ENCODE data around the gene FOXC2.

FOXC2 gene

GRCh38 chr16:86573646-86574508 lies 7.2 kb downstream of the FOXC2 start:
- Histone ChIP-seq H3K79me2 (ENCODE audit: insufficient read depth, low read length) (no peaks in the 10 kb centered on the region), H3K27me3 (ENCODE audit: insufficient read depth, low read length, poor library complexity) (no peaks in the 10 kb centered on the region), H4K20me1 (ENCODE audit: insufficient read depth, low read length) (no peaks in the 10 kb centered on the region), H3K4me3 (ENCODE audit: low read depth in 1 of 2, low read length in 2 of 2) (no peak overlapping the region), H3K9ac (ENCODE audit: low read depth, low read length) (no peak overlapping the region), H2AFZ (ENCODE audit: low read depth, low read length) (no peak overlapping the region), H3K4me1 (ENCODE audit: insufficient read depth, low read length) (no peaks in the 10 kb centered on the region), H3K27ac (ENCODE audit: low read length) (no peak overlapping the region), H3K4me2 (ENCODE audit: insufficient read depth, low read length) (no peak overlapping the region), H3K9me3 (ENCODE audit: insufficient read depth, low read length, severe bottlenecking) (no peaks in the 10 kb centered on the region), H3K36me3 (ENCODE audit: insufficient read depth, low read length) (no peaks in the 10 kb centered on the region)
- ATAC-seq (ENCODE audit: insufficient read depth, low read depth) (no peak), DNase-seq (no peak)
- TF ChIP-seq EZH2 (IDR thresholded peaks at IDR 0.05; ENCODE audit: borderline replicate concordance, low read depth, low read length, severe bottlenecking), result no peak
- TF ChIP-seq CTCF (IDR thresholded peaks at IDR 0.05; ENCODE audit: borderline replicate concordance, extremely low read depth, low read length, poor library complexity, severe bottlenecking), result no peak

GRCh38 chr16:86574646-86575045 lies 8.0 kb downstream of the FOXC2 start:
- Histone ChIP-seq H3K27me3 (ENCODE audit: insufficient read depth, low read length, poor library complexity) (no peaks in the 10 kb centered on the region), H3K9me3 (ENCODE audit: insufficient read depth, low read length, severe bottlenecking) (no peaks in the 10 kb centered on the region), H3K4me3 (ENCODE audit: low read depth in 1 of 2, low read length in 2 of 2) (no peak overlapping the region), H3K36me3 (ENCODE audit: insufficient read depth, low read length) (no peaks in the 10 kb centered on the region), H3K79me2 (ENCODE audit: insufficient read depth, low read length) (no peaks in the 10 kb centered on the region), H4K20me1 (ENCODE audit: insufficient read depth, low read length) (no peaks in the 10 kb centered on the region), H2AFZ (ENCODE audit: low read depth, low read length) (no peak overlapping the region), H3K4me2 (ENCODE audit: insufficient read depth, low read length) (no peak overlapping the region), H3K4me1 (ENCODE audit: insufficient read depth, low read length) (no peaks in the 10 kb centered on the region), H3K9ac (ENCODE audit: low read depth, low read length) (no peak overlapping the region), H3K27ac (ENCODE audit: low read length) (no peak overlapping the region)
- no peak for TF ChIP-seq EZH2 (IDR thresholded peaks at IDR 0.05; ENCODE audit: borderline replicate concordance, low read depth, low read length, severe bottlenecking)
- TF ChIP-seq CTCF (IDR thresholded peaks at IDR 0.05; ENCODE audit: borderline replicate concordance, extremely low read depth, low read length, poor library complexity, severe bottlenecking), result no peak
- DNase-seq (no peak), ATAC-seq (ENCODE audit: insufficient read depth, low read depth) (no peak)

- Histone ChIP-seq H3K27me3 (ENCODE audit: insufficient read depth, low read length, poor library complexity) (no peaks in the 10 kb centered on the region), H3K27ac (ENCODE audit: low read length) (no peak overlapping the region), H3K9ac (ENCODE audit: low read depth, low read length) (no peak overlapping the region), H3K4me1 (ENCODE audit: insufficient read depth, low read length) (no peaks in the 10 kb centered on the region), H3K9me3 (ENCODE audit: insufficient read depth, low read length, severe bottlenecking) (no peaks in the 10 kb centered on the region), H3K4me3 (ENCODE audit: low read depth in 1 of 2, low read length in 2 of 2) (no peak overlapping the region), H3K36me3 (ENCODE audit: insufficient read depth, low read length) (no peaks in the 10 kb centered on the region), H3K79me2 (ENCODE audit: insufficient read depth, low read length) (no peaks in the 10 kb centered on the region), H4K20me1 (ENCODE audit: insufficient read depth, low read length) (no peaks in the 10 kb centered on the region), H3K4me2 (ENCODE audit: insufficient read depth, low read length) (no peak overlapping the region), H2AFZ (ENCODE audit: low read depth, low read length) (no peak overlapping the region)
- DNase-seq, result no peak
- no peak for ATAC-seq (ENCODE audit: insufficient read depth, low read depth)
- TF ChIP-seq EZH2 (IDR thresholded peaks at IDR 0.05; ENCODE audit: borderline replicate concordance, low read depth, low read length, severe bottlenecking) (no peak), CTCF (IDR thresholded peaks at IDR 0.05; ENCODE audit: borderline replicate concordance, extremely low read depth, low read length, poor library complexity, severe bottlenecking) (no peak)
Observed at GRCh38 chr16:86575095-86575685, 8.6 kb downstream of the FOXC2 start.
